Neural progenitor cell (in vitro differentiated cells): ENCODE data around the gene ZYG11A. TPM values are rescaled to one million over a fixed set of nuclear protein-coding genes. Genes with fewer than 3 reads are reported as not detected.

ENCODE experiments used
- DNase-seq: peaks from one replicate; pipeline ENCODE4 v3.0.0-alpha.2; 2016; ENCODE audit warnings: low spot score
- H2AFZ ChIP-seq: fragments of 200-600 bp; sonication (generic); replicated peaks from 2 replicates; pipeline ENCODE4 v1.6.1; 2016; ENCODE audit warnings: antibody characterized with exemption
- H3F3A ChIP-seq: fragments of 200-600 bp; sonication (generic); 2 replicates; pipeline ENCODE4 v1.6.1; 2016; ENCODE audit warnings: antibody characterized with exemption, low read depth
- H3K27ac ChIP-seq: fragments of 200-600 bp; sonication (generic); 2 replicates; pipeline ENCODE4 v1.5.1; 2016; ENCODE audit warnings: mild to moderate bottlenecking
- H3K27me3 ChIP-seq: fragments of 200-600 bp; sonication (generic); 2 replicates; pipeline ENCODE4 v1.6.1; 2016; ENCODE audit warnings: mild to moderate bottlenecking, moderate library complexity
- H3K36me3 ChIP-seq: fragments of 200-600 bp; sonication (generic); 2 replicates; pipeline ENCODE4 v1.5.1; 2016
- H3K4me1 ChIP-seq: fragments of 200-600 bp; sonication (generic); 2 replicates; pipeline ENCODE4 v1.6.1; 2016; ENCODE audit warnings: mixed run types
- H3K4me2 ChIP-seq: fragments of 200-600 bp; sonication (generic); 2 replicates; pipeline ENCODE4 v1.6.1; 2016
- H3K4me3 ChIP-seq: fragments of 200-600 bp; sonication (generic); 2 replicates; pipeline ENCODE4 v1.5.1; 2016
- H3K79me2 ChIP-seq: fragments of 200-600 bp; sonication (generic); 2 replicates; pipeline ENCODE4 v1.6.1; 2016; ENCODE audit warnings: low read depth
- H3K9ac ChIP-seq: fragments of 200-600 bp; sonication (generic); 2 replicates; pipeline ENCODE4 v1.6.1; 2016
- H3K9me3 ChIP-seq: fragments of 200-600 bp; sonication (generic); 2 replicates; pipeline ENCODE4 v1.5.1; 2016; ENCODE audit warnings: low read depth
- H4K20me1 ChIP-seq: fragments of 200-600 bp; sonication (generic); 2 replicates; pipeline ENCODE4 v1.6.1; 2016; ENCODE audit warnings: low read depth
- H3K27ac Mint-ChIP-seq: 3 replicates; pipeline ENCODE4 v1.8.0; 2021; ENCODE audit warnings: mixed read lengths
- H3K27me3 Mint-ChIP-seq: 2 replicates; pipeline ENCODE4 v1.8.0; 2022; ENCODE audit warnings: low read depth, mild to moderate bottlenecking, inconsistent platforms, moderate library complexity, mixed read lengths; ENCODE audit not compliant: insufficient read depth
- H3K36me3 Mint-ChIP-seq: 3 replicates; pipeline ENCODE4 v1.8.0; 2021; ENCODE audit warnings: mixed read lengths
- H3K4me1 Mint-ChIP-seq: 3 replicates; pipeline ENCODE4 v1.8.0; 2021; ENCODE audit warnings: mixed read lengths
- H3K4me3 Mint-ChIP-seq: 3 replicates; pipeline ENCODE4 v1.8.0; 2021; ENCODE audit warnings: mild to moderate bottlenecking, moderate library complexity, mixed read lengths
- H3K9me3 Mint-ChIP-seq: 3 replicates; pipeline ENCODE4 v1.8.0; 2020; ENCODE audit warnings: mixed read lengths
- EZH2 ChIP-seq: fragments of 200-600 bp; sonication (generic); IDR thresholded peaks from 2 replicates; pipeline ENCODE4 v1.6.1; 2017; ENCODE audit warnings: antibody characterized with exemption, mild to moderate bottlenecking, moderate library complexity
- EZH2phosphoT487 ChIP-seq: fragments of 200-600 bp; sonication (generic); IDR thresholded peaks from 2 replicates; pipeline ENCODE4 v1.6.1; 2017; ENCODE audit warnings: antibody characterized with exemption
- total RNA-seq: library from RNA; depleted of rRNA; stranded (reverse); fragments of >200 nt; gene quantifications from 2 replicates; pipeline ENCODE4 v1.2.3, GENCODE V29; 2015; ENCODE audit warnings: low replicate concordance
- TF ChIP-seq, protein P1 (sequence below): fragments of 200-600 bp; sonication (generic); IDR thresholded peaks from 2 replicates; pipeline ENCODE4 v1.5.1; 2017; ENCODE audit warnings: antibody characterized with exemption, mild to moderate bottlenecking

ZYG11A gene
- total RNA-seq, 1 donor from 2014 or later = 0.52 TPM

DNA sequence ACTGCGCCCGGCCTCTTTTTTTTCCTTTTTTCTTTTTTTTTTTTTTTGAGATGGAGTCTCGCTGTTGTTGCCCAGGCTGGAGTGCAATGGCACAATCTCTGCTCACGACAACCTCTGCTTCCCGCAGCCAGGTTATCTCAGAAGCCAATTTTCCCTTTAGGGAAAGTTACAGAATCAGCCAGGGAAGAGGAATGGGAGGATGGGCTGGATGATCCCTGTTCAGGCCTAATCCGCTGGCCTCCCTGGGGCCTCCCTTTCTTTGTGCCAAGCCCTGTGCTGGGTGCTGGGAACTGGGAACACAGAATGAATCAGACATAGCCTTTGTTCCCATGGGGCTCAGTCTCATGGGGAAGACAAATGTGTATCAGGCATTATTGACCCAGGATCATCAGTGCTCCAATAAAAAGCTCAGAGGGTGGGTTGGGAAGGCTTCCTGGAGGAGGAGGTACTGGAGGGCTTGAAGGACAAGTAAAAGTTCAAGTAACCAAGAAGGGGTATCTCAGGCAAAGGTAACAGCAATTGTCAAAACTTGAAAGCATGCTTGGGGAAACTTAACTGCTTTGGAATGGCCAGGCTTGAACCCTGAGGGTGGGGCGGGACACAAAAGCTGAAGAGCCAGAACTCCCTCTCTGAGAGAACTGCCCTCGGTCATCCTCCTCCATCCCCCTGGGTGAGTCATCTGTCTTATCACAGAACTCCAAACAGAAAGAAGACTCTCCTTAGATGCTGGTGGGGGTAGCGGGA is 64.7 kb downstream of the ZYG11A start:
- Histone ChIP-seq H3K4me3 (no peak overlapping the region), H3K4me2 (no peak overlapping the region), H3K4me1 (peaks cover 10% of the 10 kb centered on the region), H2AFZ (no peak overlapping the region), H3K9ac (no peak overlapping the region), H3K27ac (no peak overlapping the region), H3F3A (no peaks in the 10 kb centered on the region), H4K20me1 (no peaks in the 10 kb centered on the region), H3K9me3 (no peaks in the 10 kb centered on the region), H3K79me2 (no peaks in the 10 kb centered on the region), H3K36me3 (no peaks in the 10 kb centered on the region), H3K27me3 (no peaks in the 10 kb centered on the region)
- DNase-seq = no peak
- H3K27ac Mint-ChIP-seq = no peak overlapping the region
- TF ChIP-seq EZH2phosphoT487 (no peak), EZH2 (no peak)
- TF ChIP-seq, protein P1, sequence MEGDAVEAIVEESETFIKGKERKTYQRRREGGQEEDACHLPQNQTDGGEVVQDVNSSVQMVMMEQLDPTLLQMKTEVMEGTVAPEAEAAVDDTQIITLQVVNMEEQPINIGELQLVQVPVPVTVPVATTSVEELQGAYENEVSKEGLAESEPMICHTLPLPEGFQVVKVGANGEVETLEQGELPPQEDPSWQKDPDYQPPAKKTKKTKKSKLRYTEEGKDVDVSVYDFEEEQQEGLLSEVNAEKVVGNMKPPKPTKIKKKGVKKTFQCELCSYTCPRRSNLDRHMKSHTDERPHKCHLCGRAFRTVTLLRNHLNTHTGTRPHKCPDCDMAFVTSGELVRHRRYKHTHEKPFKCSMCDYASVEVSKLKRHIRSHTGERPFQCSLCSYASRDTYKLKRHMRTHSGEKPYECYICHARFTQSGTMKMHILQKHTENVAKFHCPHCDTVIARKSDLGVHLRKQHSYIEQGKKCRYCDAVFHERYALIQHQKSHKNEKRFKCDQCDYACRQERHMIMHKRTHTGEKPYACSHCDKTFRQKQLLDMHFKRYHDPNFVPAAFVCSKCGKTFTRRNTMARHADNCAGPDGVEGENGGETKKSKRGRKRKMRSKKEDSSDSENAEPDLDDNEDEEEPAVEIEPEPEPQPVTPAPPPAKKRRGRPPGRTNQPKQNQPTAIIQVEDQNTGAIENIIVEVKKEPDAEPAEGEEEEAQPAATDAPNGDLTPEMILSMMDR = no peak
- H3K36me3 Mint-ChIP-seq = no peaks in the 10 kb centered on the region
- H3K4me3 Mint-ChIP-seq = no peak overlapping the region
- no peaks in the 10 kb centered on the region for H3K9me3 Mint-ChIP-seq
- H3K27me3 Mint-ChIP-seq = peaks cover 2% of the 10 kb centered on the region
- peaks cover 6% of the 10 kb centered on the region for H3K4me1 Mint-ChIP-seq

DNA sequence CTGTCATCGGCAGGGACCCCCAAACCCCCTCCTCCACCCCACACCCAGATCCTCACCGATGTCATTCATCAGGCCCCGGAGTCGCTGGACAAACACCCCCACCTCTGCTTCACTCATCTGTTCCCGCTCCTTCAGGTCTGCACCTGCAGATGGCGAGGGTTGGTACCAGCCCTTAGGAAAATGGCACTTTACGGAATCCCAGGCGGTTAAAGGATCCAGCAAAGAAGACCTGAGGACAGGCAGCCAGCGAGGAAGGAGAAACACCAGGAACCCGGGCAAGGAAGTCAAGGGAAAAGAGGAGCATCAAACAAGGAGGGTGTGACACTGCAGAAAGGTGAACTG is 65.2 kb downstream of the ZYG11A start:
- Histone ChIP-seq H3K4me2 (no peak overlapping the region), H3K9ac (no peak overlapping the region)
- H3K27me3 Mint-ChIP-seq = peaks cover 2% of the 10 kb centered on the region

GRCh38 chr1:52911541-52911940 is 69.0 kb downstream of the ZYG11A start:
- Histone ChIP-seq H3K4me1 (peaks cover 3% of the 10 kb centered on the region), H3K79me2 (no peaks in the 10 kb centered on the region), H3K9me3 (no peaks in the 10 kb centered on the region), H3K27me3 (no peaks in the 10 kb centered on the region), H3F3A (no peaks in the 10 kb centered on the region), H3K4me3 (no peak overlapping the region), H3K9ac (no peak overlapping the region), H3K36me3 (no peaks in the 10 kb centered on the region), H3K27ac (no peak overlapping the region), H3K4me2 (no peak overlapping the region), H2AFZ (no peak overlapping the region), H4K20me1 (no peaks in the 10 kb centered on the region)
- no peaks in the 10 kb centered on the region for H3K4me1 Mint-ChIP-seq
- no peaks in the 10 kb centered on the region for H3K36me3 Mint-ChIP-seq
- peaks cover 4% of the 10 kb centered on the region for H3K27me3 Mint-ChIP-seq
- DNase-seq = no peak
- H3K4me3 Mint-ChIP-seq = no peak overlapping the region
- no peaks in the 10 kb centered on the region for H3K9me3 Mint-ChIP-seq
- TF ChIP-seq, protein P1 = no peak
- TF ChIP-seq EZH2phosphoT487 (no peak), EZH2 (no peak)
- H3K27ac Mint-ChIP-seq = no peak overlapping the region

More for the DNA sequence above, 65.2 kb downstream of the ZYG11A start:
- H2AFZ ChIP-seq = no peak overlapping the region
- H3K79me2 ChIP-seq = no peaks in the 10 kb centered on the region
- H3K27me3 ChIP-seq = no peaks in the 10 kb centered on the region
- H4K20me1 ChIP-seq = no peaks in the 10 kb centered on the region
- H3F3A ChIP-seq = no peaks in the 10 kb centered on the region
- Mint-ChIP-seq H3K36me3 (no peaks in the 10 kb centered on the region), H3K9me3 (no peaks in the 10 kb centered on the region), H3K4me3 (no peak overlapping the region), H3K27ac (no peak overlapping the region), H3K4me1 (peaks cover 6% of the 10 kb centered on the region)
- no peak for DNase-seq
- no peaks in the 10 kb centered on the region for H3K9me3 ChIP-seq
- TF ChIP-seq EZH2phosphoT487 (no peak), EZH2 (no peak)
- TF ChIP-seq, protein P1 = no peak
- no peak overlapping the region for H3K4me3 ChIP-seq
- H3K27ac ChIP-seq = no peak overlapping the region
- H3K4me1 ChIP-seq = peaks cover 10% of the 10 kb centered on the region
- no peaks in the 10 kb centered on the region for H3K36me3 ChIP-seq
